Fibroblast of pulmonary artery (primary cell): ENCODE data around the gene AGAP1.

Experiments
- DNase-seq: peaks from one replicate; pipeline ENCODE4 v3.0.0-alpha.2; 2010; ENCODE audit warnings: low read depth
- H3K4me3 ChIP-seq: replicated peaks from 2 replicates; pipeline ENCODE4 v1.5.1; 2011; ENCODE audit warnings: low read depth, mild to moderate bottlenecking, control low read depth, low read length, moderate library complexity
- CTCF ChIP-seq: IDR thresholded peaks from 2 replicates; pipeline ENCODE4 v1.5.1; 2011; ENCODE audit warnings: mild to moderate bottlenecking, control low read depth, low read length, inconsistent platforms; ENCODE audit errors: missing control alignments

Gene AGAP1

DNA sequence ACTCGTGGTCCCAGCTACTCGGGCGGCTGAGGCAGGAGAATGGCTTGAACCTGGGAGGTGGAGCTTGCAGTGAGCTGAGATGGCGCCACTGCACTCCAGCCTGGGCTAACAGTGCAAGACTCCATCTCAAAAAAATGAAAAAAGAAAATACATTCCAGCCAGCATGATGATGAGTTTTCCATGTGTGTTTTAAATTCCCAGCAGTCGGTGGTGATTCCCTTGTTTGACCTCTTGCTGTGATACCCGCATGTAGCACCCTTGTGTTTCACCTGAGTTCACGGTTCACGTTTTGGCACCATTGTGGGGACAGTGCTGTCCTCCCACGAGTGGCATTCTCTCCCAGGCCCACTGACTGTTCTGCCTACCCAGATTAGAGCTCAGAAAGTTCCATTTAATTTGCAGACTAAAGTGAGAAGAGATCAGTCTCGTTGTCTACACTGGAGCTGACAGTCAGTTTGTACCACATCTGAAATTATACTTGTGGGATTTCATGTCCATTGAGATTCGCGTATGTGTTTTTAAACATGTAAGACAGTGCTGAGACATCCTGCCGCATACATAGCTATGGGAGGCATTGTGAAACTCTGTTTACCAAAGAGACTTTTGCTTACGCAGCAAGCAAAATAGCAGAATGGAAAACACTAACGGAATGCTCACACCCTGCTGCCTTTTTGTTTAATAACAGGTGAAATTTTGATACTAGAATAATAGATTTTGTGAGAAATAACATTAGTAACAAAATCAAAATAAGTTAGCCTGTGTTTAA is 517.3 kb downstream of the AGAP1 start:
- no peak for DNase-seq
- TF ChIP-seq CTCF: no peak
- H3K4me3 ChIP-seq: no peak overlapping the region

DNA sequence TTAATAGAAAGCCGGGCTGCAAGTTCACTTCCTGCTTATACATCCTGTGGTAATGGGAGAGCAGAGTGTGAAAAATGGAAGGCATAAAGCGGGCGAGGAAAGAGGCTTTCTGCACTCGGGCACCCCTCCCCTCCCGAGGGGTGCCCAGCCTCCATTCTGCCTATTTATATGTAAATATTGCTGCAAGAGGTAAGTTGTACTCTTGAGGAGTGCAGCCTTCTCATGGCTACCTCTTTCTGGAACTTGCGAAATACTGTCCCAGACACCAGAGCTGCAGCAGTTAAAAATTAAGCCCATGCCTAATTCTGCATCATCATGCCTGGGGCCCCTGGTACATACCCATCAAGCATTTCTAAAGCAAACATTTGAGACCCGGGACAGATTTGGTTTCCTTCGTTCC is 518.3 kb downstream of the AGAP1 start:
- DNase-seq: no peak
- H3K4me3 ChIP-seq: no peak overlapping the region
- no peak for TF ChIP-seq CTCF

- no peak overlapping the region for H3K4me3 ChIP-seq
- TF ChIP-seq CTCF: no peak
- DNase-seq: no peak
Observed at GRCh38 chr2:236014408-236015131, 520.7 kb downstream of the AGAP1 start.

- no peak for TF ChIP-seq CTCF
- no peak overlapping the region for H3K4me3 ChIP-seq
- DNase-seq: no peak
Observed at GRCh38 chr2:236015171-236015570, 521.3 kb downstream of the AGAP1 start.

- no peak for DNase-seq
- no peak for TF ChIP-seq CTCF
- H3K4me3 ChIP-seq: no peak overlapping the region
Observed at GRCh38 chr2:236016496-236016895, 522.7 kb downstream of the AGAP1 start.

DNA sequence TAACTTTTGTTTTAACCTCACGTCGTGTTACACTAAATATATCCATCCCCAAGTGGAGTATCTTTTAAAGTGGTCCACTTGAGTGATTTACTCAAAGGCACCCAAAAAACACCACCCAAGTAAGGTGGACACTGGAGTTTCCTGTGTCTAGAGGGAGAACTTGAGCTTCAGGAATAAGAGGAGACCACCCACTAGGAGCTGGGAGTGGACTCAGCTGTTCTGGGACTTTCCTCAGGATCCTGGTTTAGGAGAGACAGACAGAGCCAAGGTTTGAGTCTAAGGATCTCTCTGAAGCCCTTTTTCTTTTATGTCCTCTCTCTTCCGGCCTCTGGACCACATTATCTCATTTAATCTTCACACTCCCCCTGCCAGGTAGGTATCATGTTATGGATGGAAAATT is 523.6 kb downstream of the AGAP1 start:
- TF ChIP-seq CTCF: no peak
- no peak for DNase-seq
- no peak overlapping the region for H3K4me3 ChIP-seq
